ENCODE results near the gene FNDC10.

Gene FNDC10

DNA sequence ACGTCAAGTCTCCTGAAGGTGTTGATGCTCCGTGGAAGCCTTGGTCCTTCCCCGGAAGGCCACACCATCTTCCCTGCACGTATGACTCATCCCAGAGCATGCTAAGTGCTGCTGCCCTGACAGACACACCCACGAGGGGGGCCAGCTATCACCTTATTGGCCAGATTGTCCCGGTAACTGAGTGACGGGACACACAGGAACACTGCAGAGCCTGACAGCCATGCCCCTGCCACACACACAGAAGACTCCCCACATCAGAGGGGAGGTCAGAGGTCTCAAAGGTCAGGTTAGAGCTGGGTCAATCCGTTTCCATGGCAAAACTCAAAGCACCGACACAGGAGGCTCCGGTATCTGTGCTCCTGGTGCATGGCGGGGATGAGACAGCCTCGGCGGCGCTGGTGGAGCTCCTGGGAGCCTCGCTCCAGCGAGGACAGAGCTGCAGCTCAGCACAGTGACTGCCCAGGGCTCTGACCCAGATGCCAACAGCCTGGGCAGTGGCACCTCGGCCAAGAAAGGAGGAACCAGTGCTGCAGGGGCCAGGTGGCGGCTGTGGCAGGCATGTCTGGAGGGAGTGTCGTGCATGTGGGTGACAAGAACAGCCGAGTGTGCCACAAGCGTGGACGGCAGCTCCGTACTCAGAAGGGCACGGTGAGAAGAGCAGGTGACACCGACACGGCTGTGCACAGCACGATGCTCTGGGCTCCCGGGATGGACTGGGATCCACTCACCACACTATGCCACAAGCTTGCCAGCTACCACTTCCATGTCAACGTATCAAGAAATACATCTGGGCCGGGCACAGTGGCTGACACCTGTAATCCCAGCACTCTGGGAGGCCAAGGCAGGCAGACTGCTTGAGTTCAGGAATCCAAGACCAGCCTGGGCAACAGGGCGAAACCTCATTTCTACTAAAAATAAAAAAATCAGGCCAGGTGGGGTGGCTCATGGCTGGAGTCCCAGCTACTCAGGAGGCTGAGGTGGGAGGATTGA, 44.7 kb downstream of the FNDC10 start:
- Mint-ChIP-seq H3K9me3 (no peaks in the 10 kb centered on the region), H3K4me3 (peak overlapping the region; percentile 37), H3K4me1 (peaks cover 39% of the 10 kb centered on the region), H3K36me3 (ENCODE audit: low read depth) (peaks cover 4% of the 10 kb centered on the region), H3K27me3 (ENCODE audit: low read depth, poor library complexity) (no peaks in the 10 kb centered on the region), H3K27ac (peak overlapping the region; percentile 99)
- TF ChIP-seq, protein P1, sequence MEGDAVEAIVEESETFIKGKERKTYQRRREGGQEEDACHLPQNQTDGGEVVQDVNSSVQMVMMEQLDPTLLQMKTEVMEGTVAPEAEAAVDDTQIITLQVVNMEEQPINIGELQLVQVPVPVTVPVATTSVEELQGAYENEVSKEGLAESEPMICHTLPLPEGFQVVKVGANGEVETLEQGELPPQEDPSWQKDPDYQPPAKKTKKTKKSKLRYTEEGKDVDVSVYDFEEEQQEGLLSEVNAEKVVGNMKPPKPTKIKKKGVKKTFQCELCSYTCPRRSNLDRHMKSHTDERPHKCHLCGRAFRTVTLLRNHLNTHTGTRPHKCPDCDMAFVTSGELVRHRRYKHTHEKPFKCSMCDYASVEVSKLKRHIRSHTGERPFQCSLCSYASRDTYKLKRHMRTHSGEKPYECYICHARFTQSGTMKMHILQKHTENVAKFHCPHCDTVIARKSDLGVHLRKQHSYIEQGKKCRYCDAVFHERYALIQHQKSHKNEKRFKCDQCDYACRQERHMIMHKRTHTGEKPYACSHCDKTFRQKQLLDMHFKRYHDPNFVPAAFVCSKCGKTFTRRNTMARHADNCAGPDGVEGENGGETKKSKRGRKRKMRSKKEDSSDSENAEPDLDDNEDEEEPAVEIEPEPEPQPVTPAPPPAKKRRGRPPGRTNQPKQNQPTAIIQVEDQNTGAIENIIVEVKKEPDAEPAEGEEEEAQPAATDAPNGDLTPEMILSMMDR (IDR thresholded peaks at IDR 0.05) = no peak
- DNase-seq = peak; percentile 43

DNA sequence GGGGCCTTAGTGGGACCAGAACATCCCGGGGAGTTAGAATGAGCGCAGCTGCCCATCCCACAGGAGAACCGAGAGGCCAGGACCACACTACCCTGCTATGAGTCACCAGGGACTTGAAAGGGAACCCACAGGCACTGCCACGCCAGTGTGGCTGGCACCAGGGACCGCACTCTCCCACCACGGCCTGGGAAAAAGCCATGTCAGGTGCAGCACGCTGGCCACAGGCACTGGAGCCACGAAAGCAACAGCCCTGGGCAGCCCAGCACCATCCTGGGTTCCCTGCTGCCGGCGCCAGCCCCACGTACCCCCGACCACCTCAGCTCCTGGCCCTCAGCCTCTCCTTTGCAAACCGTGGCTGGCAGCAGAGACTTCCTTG, 45.4 kb downstream of the FNDC10 start:
- Mint-ChIP-seq H3K4me1 (peaks cover 39% of the 10 kb centered on the region), H3K36me3 (ENCODE audit: low read depth) (peaks cover 4% of the 10 kb centered on the region), H3K27ac (peak overlapping the region; percentile 99), H3K27me3 (ENCODE audit: low read depth, poor library complexity) (no peaks in the 10 kb centered on the region), H3K9me3 (no peaks in the 10 kb centered on the region), H3K4me3 (no peak overlapping the region)
- TF ChIP-seq, protein P1 (IDR thresholded peaks at IDR 0.05) = no peak
- DNase-seq = no peak

DNA sequence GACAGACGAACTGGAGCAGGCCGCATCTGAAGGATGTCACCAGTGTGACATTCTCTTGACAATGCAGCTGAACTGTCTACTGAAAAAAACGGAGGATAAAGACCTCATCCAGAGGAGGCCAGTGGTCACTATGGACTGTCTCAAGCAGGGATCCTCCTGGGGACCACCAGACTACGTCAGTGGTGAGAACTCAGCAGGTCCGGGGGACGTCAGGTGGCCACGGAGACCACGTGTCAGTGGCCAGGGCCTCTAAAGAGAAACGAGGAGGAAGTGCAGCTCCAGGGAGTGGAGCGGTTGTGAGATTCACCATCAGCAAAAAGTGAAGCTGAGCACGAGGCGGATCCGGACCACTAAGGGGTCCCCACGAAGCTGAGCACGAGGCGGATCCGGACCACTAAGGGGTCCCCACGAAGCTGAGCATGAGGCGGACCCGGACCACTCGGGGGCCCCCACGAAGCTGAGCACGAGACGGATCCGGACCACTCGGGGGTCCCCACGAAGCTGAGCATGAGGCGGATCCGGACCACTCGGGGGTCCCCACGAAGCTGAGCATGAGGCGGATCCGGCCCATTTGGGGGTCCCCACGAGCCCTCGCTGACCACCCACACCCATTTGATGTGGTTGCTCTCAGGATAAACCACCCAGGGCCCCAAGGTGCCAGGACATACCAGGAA, 46.0 kb downstream of the FNDC10 start:
- H3K4me3 Mint-ChIP-seq = no peak overlapping the region
- H3K36me3 Mint-ChIP-seq (ENCODE audit: low read depth) = peaks cover 4% of the 10 kb centered on the region
- H3K9me3 Mint-ChIP-seq = no peaks in the 10 kb centered on the region
- no peak for DNase-seq
- H3K4me1 Mint-ChIP-seq = peaks cover 39% of the 10 kb centered on the region
- TF ChIP-seq, protein P1 (IDR thresholded peaks at IDR 0.05) = no peak
- H3K27ac Mint-ChIP-seq = peak overlapping the region; percentile 36
- H3K27me3 Mint-ChIP-seq (ENCODE audit: low read depth, poor library complexity) = no peaks in the 10 kb centered on the region

DNA sequence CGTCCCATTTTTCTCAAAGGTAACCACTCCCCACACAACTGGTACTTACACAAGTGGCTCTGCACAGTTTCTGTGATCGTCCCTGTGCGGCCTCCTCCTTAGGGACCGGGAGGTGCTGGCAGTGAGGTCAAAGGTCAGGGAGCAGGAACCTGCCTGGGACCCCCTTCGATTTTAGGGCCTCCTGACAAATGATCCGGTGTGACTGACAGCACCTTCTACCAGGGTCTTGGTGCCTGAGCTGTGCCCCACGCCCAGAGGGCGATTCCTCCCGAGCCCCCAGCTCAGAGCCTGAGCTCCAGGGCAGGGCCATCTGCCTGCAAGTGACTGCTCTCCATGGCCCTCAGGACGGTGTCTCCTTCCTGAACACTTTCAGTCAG, 47.7 kb downstream of the FNDC10 start:
- H3K9me3 Mint-ChIP-seq = no peaks in the 10 kb centered on the region
- H3K4me1 Mint-ChIP-seq = peaks cover 31% of the 10 kb centered on the region
- H3K4me3 Mint-ChIP-seq = no peak overlapping the region
- H3K36me3 Mint-ChIP-seq (ENCODE audit: low read depth) = peaks cover 8% of the 10 kb centered on the region
- DNase-seq = no peak
- TF ChIP-seq, protein P1 (IDR thresholded peaks at IDR 0.05) = no peak
- peak overlapping the region; percentile 95 for H3K27ac Mint-ChIP-seq
- H3K27me3 Mint-ChIP-seq (ENCODE audit: low read depth, poor library complexity) = no peaks in the 10 kb centered on the region

DNA sequence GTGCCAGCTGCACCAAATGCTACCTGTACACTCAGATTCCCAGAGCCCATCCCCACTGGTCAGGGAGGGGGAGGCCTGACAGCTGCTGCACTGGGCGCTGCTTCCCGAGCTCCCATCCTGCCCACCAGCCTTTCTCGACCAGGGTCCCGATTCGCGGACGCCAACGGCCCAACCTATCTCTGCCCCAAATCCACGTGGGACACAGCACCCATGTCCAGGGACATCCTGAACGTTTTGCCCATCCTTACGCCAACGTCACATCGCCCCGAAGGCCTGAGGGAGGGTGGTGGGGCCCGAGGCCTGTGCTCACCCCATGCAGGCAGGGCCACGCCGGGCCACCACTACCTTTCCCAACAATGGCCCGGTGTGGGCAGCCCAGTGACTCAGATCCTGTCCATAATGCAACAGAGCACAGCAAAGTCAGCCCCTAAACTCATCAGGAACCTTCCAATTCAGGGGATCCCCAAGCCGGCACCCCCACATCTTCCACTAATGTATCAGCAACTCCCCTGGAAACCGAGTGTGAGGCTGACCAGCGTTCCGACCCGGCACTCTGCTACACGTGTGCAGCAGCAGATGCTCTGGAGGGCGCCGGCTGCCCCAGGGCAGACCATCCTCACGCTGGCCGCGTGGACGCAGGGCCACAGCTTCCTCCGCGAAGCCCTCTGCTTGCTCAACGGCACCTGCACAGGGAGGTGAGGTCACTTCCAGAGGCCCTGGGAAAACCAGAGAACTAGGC, 48.2 kb downstream of the FNDC10 start:
- TF ChIP-seq, protein P1 (IDR thresholded peaks at IDR 0.05) = no peak
- Mint-ChIP-seq H3K27me3 (ENCODE audit: low read depth, poor library complexity) (no peaks in the 10 kb centered on the region), H3K4me1 (peaks cover 29% of the 10 kb centered on the region), H3K36me3 (ENCODE audit: low read depth) (peaks cover 9% of the 10 kb centered on the region), H3K9me3 (no peaks in the 10 kb centered on the region), H3K27ac (peak overlapping the region; percentile 90), H3K4me3 (no peak overlapping the region)
- DNase-seq = no peak

Data from nephron progenitor cell (in vitro differentiated cells).